Mesodermal cell (in vitro differentiated cells): ENCODE measurements around the gene WDR31.

Experiments
- H3K27ac ChIP-seq: 2 replicates; pipeline ENCODE4 v1.7.0; 2013; ENCODE audit warnings: mild to moderate bottlenecking, low read depth, low read length, moderate library complexity; ENCODE audit not compliant: severe bottlenecking
- H3K36me3 ChIP-seq: 2 replicates; pipeline ENCODE4 v1.7.1; 2013; ENCODE audit warnings: mild to moderate bottlenecking, low read length, moderate library complexity; ENCODE audit not compliant: control insufficient read depth, insufficient read depth
- H3K4me1 ChIP-seq: one replicate; pipeline ENCODE4 v1.7.1; 2013; ENCODE audit warnings: mild to moderate bottlenecking, low read length; ENCODE audit not compliant: insufficient read depth, control insufficient read depth, poor library complexity, severe bottlenecking
- H3K4me3 ChIP-seq: 2 replicates; pipeline ENCODE4 v1.7.0; 2013; ENCODE audit warnings: low read length, control low read depth, mild to moderate bottlenecking; ENCODE audit not compliant: insufficient read depth, poor library complexity, severe bottlenecking; ENCODE audit errors: extremely low read depth
- H3K9me3 ChIP-seq: 2 replicates; pipeline ENCODE4 v1.7.1; 2013; ENCODE audit warnings: mild to moderate bottlenecking, low read length, moderate library complexity; ENCODE audit not compliant: control insufficient read depth
- WGBS, 2 experiments: methylation state at CpG; one replicate each; pipeline ENCODE4 v1.1.5; 2013; ENCODE audit warnings: missing lambda C conversion rate in 2 of 2; ENCODE audit not compliant: insufficient coverage in 2 of 2; 5-methylcytosine and 5-hydroxymethylcytosine counted together

WDR31 gene

GRCh38 chr9:113266174-113266573 lies 73.9 kb downstream of the WDR31 start:
- Histone ChIP-seq H3K4me1 (no peaks in the 10 kb centered on the region), H3K27ac (no peak overlapping the region), H3K4me3 (no peak overlapping the region), H3K9me3 (no peaks in the 10 kb centered on the region), H3K36me3 (peaks cover 54% of the 10 kb centered on the region)
- 90 to 94% methylated on average over 2 of the region's 3 CpGs for WGBS, 2 experiments
